Stimulated activated CD4-positive, alpha-beta T cell treated with anti-CD3 and anti-CD28 coated beads, Interleukin-2, amount 100 ng/mL, for 24 hours (primary cell): Measurements from ENCODE around the gene ZNF750.

ENCODE experiments used
- DNase-seq, 2 donors: peaks; one replicate each; pipeline ENCODE4 v3.0.0-alpha.2; 2020

The ZNF750 gene

DNA sequence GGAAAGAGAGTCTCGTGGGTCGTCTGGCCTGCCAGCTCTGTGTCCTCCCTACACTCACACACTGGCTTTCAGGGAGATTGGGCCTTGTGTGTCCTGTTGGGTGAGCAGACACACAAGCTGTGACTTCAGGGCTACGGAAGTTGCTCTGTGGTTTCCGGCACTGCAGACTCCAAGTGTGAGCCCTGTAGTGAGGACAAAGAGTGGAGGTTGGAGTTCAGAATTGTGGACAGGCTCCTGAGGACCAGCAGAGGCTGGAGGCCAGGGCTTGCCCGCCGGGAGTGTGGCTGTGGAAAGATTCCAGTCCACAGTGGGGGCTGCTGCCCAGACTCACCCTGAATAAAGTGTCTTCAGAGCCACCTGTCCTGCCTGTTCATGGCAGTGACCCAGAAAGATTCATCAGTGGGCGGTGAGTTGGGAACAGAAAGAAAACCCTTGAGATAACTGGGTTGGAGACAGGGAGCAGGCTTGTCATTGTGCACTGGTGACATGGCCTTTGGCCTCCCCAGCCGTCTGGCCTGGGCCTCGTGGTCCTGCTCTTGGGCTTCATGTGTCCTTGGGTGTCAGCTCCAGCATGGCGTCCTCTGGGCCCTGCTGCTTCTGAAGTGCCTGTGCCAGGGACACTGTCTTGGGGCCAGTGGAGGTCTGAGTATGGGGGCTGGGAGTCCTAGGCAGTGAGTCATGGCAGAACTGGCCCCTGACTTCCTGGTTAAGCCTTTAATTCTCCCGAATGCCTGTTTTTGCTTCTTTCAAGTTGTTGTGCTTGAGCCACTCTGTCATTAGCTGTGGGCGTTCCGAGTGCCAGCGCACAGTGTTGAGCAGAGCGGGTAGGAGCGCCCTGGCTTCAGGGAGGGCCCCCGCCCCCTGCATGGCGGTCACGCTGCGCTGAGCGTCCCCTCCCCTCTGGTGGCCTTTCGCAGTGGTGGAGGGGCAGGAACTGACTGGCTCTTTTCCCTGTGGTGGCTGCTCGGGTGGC is 19.9 kb upstream of the ZNF750 start:
- peak; percentile 62 to 65 for DNase-seq

DNA sequence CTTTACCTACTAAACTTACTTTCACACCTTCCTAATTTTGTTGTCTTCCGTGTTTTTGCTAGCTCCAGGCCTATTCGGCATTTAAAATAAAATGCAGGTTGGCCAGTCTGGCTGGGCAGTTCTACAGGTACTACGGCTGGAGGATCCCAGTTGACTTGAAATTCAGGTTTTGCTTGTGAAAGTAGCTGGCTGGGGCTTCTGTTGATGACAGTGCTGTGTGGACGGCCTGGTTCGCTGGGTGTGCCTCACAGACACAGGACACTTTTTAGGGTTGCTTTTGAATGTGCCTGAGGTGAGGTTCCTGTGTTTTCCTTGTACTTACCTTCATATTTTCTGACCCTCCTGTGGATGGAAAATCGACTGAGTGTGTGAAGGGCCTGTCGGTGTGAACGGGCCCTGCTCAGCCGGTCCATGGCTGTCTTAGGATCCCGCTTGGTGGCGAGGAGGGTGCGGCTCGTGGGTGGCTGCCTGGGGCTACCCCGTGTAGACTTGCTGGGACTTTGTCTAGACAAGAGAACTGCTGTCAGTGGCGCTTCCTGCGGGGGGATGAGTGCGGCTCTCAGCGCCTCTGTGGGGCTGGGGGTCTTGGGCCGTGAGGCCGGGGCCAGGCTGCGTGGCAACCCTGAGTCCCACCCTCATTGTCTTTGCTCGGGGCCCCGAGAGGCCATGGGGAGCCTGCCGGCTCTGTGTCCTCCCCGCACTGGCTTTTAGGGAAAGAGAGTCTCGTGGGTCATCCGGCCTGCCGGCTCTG is 18.7 kb upstream of the ZNF750 start:
- no peak for DNase-seq

GRCh38 chr17:82856361-82856760 is 16.5 kb upstream of the ZNF750 start:
- DNase-seq = no peak

DNA sequence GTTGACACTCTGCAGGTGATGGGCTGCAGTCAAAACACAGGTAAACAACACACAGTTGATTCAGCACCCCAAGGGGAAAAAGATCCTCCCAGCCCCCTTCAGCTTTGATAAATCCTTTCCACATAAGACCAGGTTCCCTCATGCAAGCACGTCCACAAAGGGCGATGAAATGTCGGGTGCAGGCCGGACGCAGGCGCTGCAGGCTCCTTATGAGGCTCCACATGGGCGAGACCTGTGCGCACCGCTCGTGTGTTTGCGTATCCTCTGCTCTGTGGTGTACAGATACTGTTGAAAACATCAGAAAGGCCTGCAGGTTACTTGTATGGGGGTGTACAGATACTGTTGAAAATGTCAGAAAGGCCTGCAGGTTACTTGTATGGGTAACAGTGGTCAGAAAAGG is 14.4 kb upstream of the ZNF750 start:
- no peak for DNase-seq

DNA sequence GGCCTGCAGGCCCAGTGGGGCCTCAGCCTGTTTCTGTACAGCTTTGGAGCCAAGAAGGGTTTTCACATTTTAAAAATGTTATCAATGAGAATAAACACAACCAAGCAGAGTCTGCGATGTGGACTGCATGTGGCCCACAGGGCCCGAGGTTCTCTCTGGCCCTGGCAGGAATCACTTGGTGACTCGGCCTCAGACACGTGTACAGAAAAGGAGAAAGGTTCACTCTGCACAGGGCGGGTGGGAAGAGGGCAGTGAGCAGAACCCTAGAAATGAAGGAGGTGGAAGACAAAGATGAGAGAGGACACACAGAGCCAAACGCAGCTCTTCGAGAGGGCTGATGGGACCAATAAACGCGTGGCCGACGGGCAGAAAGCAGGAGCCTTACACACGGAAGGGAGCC is 11.6 kb upstream of the ZNF750 start:
- DNase-seq = no peak

DNA sequence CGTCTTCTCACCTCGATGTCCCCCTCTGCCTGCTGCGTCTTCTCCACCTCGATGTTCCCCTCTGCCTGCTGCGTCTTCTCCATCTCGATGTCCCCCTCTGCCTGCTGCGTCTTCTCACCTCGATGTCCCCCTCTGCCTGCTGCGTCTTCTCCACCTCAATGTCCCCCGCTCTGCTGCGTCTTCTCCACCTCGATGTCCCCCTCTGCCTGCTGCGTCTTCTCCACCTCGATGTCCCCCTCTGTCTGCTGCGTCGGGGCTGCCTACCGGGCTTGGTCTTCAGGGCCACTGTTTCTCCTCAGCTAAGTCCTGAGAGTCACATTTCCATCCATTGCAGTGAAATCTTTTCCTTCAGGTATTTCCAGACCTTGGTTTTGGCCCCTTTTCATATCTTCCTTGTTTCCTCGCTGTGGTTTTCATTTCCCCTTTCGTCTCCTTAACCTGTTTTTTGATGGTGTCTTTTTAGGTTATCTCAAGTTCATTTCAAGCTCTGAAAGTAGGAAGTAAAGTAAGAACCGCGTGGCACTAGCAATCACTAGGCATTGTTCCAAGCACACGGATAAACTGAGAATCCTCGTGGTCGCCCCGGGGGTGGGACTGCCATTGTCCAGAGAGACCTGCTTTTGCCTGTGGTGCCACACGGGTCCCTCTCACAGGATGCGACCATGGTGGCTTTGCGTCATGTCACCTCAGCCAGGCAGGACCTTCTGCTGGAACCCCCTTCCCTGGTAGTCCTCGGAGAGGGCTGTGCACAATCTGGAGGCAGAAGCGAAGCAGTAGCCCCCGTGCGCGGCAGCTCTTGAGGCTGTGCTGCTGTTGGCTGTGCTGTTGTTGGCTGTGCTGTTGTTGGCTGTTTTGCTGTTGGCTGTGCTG is 9.5 kb upstream of the ZNF750 start:
- DNase-seq = no peak

GRCh38 chr17:82848022-82848592 is 8.3 kb upstream of the ZNF750 start:
- DNase-seq = peak; percentile 27 to 32

- no peak for DNase-seq
These were observed 6.4 kb upstream of the ZNF750 start for GRCh38 chr17:82846061-82846691.

GRCh38 chr17:82845163-82845807 is 5.5 kb upstream of the ZNF750 start:
- no peak for DNase-seq

DNA sequence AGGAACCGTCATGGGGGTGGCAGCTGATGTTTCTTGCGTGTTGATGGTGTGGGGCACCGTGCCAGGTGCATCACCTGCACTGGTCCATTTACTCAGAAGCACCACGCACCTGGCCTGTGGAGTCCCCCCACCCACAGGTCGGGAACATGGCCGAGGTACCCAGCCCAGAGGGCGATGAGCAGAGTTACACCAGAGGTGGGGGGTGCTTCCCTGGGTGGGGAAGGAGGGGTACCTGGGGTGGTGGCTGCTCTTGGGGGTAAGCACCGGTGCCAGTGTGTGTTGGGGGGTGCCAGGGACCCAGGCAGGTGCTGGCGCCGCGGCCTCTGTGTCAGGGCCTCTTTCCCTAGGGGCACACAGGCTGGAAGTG is 5.0 kb upstream of the ZNF750 start:
- DNase-seq = no peak

DNA sequence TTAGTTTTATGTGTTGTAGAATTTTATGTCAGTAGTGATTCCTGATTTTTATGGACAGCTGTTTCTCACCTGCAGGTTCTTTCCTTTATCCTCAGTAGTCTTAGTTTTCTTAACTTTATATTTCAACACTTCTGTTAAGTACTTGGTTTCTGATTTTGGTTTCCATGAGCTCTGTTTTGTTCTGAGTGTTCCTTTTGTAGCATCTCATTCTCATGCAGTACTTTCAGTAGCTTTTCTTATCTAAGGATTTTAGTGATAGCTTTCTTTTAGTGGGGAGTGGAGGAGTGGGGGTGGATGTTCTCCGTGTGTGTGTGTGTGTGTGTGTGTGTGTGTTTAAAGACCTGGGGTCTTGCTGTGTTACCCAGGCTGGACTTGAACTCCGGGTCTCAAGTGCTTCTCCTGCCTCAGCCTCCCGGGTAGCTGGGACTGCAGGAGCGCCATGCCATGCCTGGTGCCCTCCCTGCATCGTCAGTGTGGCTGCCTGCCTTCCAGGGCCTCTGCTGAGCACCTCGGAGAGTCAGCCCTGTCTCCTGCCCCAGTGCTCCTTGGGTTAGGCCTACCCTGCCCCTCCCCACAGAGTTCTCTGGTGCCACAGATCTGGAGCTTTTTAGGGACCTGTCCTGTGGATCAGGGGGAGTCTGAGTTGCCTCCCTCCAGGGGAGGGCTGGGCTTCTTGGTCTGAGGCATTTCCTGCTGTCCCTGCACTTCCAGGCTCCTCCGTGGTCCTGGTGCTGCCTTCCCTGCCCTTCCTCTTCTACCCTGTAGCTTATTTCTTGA is 4.3 kb upstream of the ZNF750 start:
- DNase-seq = no peak

- no peak for DNase-seq
These were observed 2.2 kb upstream of the ZNF750 start for GRCh38 chr17:82841921-82842596.

DNA sequence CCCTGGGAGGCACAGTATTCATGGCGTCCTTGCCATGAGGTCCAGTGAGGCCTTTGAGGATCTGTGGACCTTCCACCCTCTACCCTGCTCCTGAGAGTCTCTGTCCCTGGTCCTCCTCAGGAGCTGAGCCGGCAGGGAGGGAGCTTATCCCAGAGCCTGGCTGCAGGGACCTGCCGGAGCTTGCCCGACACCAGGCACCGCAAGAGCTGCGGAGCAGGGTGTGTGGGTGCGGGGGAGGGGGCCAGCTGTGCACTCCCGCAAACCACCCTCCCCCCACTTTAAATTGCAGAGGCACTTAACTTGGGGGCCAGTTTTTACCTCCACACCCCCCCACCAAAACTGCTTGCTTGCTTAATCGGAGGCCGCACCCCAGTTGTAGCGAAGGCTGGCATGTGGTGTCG is 609 bp upstream of the ZNF750 start:
- no peak for DNase-seq

DNA sequence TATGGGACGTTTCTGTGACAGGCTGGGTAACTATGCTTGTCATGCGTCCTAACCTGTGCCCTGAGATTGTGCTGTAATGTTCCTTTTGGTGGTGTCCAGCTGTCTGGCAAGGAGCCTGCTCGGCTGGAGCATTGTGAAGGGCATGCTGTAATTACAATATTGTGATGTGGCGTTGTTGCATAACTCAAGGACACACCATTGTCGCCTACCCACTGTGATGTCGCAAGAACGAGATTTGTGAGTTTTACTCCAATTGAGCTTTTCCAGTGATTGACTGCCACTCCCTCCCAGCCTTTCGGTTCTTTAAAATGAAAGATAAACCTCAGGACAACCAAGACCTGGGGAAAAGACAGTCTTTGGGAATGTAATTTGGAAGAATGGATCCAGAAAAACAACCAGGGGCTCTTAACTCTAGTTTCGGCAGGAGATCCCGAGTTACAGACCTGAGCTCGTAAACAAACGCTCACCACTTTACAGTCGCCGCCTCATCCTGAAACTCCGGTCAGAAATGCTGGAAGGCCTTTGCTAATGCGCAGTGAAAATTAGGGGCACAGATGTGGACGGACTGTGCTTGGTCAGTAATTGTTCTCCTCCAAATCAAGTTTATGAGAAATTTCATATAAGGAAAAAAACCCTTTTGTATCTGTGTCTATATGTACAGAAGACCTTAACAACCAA is 1.3 kb downstream of the ZNF750 start:
- no peak for DNase-seq

DNA sequence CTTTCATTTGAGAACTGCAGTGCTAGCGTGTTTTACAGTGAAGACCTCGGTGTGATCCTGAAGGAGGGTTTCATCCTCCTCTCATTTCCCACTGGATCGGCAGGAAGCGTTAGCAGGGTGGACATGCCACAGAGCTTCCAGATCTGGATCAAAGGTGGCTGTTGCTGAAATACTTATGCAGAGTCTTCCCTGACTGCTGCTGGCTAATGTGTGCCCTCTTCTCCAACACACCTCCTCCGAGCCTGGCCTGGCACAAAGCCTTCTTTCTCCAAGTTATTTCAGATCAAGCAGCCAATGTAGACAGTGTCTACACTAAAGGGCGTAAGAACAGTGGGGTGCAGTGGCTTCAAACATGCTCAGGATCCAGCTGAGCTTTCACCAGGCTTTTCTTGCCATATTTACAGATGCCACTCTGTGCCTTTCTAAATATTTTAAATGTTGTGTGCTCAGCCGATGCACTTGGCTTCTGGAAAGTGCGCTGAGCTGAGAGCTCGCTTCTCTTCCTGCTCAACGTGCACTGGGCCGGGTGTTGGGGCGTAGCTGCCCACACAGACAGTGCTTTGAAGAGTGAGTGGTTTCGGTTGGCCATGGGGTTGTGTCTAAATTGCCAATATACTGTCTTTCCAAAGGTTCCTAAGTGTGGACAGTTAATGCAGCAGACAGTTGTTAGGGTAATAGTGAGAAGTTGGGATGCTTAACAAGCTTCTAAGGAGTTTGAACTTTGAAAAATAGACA is 2.1 kb downstream of the ZNF750 start:
- no peak for DNase-seq

DNA sequence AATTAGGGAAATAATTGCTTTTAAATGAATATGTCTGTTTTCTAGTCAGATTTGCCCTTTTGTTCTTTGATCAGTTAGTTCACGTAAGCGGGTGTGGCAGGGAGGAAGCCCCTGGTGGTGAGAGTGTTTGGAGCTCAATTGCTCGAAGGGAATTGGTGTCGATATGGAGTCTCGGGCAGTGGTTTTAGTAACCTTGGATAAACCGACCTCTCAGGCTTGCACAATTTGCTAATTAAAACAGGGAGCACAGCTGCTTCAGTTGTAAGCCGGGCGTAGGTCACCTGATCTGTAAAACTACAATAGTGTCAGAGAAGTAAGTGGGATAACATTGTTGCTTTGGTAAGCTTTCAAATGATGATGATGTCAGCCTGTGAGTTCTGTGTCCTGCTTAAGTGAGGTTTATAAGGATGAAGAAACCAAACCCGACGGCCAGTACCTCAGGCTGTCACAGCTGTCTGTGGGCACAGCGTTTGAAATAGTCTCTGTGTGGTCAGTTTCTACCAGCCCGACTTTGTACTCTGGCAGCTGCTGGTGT is 2.9 kb downstream of the ZNF750 start:
- DNase-seq = no peak

GRCh38 chr17:82835766-82836512 is 3.9 kb downstream of the ZNF750 start:
- no peak for DNase-seq

- no peak for DNase-seq
These were observed 4.7 kb downstream of the ZNF750 start for GRCh38 chr17:82835122-82835521.
